GDM1 (cell line): ENCODE measurements around the gene MRPL9.

Experiments
- DNase-seq: peaks from one replicate; lab custom pipeline; 2025; lab: John Stamatoyannopoulos, UW

The MRPL9 gene

GRCh38 chr1:151711044-151711800 lies 52.1 kb downstream of the MRPL9 start:
- no peak for DNase-seq

- no peak for DNase-seq
These were observed 53.0 kb downstream of the MRPL9 start for GRCh38 chr1:151710187-151710840.
